HG03457 (cell line): ENCODE measurements around the gene LRIT2.
"Not testable (repeated sequence)": the region's sequence is repeated elsewhere in the genome, so short reads cannot be mapped to it uniquely, and the experiment has no call there.

ENCODE experiments used
- ATAC-seq: cut with Tn5 transposase; IDR thresholded peaks from one replicate; pipeline ENCODE4 v1.9.1; 2021; ENCODE audit warnings: moderate number of reproducible peaks; ENCODE audit not compliant: unreplicated experiment

LRIT2 gene

GRCh38 chr10:84185526-84186175 is 39.7 kb downstream of the LRIT2 start:
- ATAC-seq, result no peak

GRCh38 chr10:84184517-84184916 is 40.8 kb downstream of the LRIT2 start:
- no peak for ATAC-seq

- no peak for ATAC-seq
Measured at GRCh38 chr10:84181631-84182030, 43.7 kb downstream of the LRIT2 start.

- ATAC-seq, result not testable (repeated sequence)
Measured at GRCh38 chr10:84180386-84180785, 45.0 kb downstream of the LRIT2 start.

GRCh38 chr10:84179059-84179710 is 46.2 kb downstream of the LRIT2 start:
- peak; percentile 79 for ATAC-seq

GRCh38 chr10:84178160-84178609 is 47.2 kb downstream of the LRIT2 start:
- ATAC-seq, result no peak

GRCh38 chr10:84177541-84178141 is 47.7 kb downstream of the LRIT2 start:
- peak; percentile 37 for ATAC-seq

- no peak for ATAC-seq
Measured at GRCh38 chr10:84176836-84177474, 48.4 kb downstream of the LRIT2 start.

- ATAC-seq, result no peak
Measured at GRCh38 chr10:84176351-84176750, 49.0 kb downstream of the LRIT2 start.

- no peak for ATAC-seq
Measured at GRCh38 chr10:84175436-84175835, 49.9 kb downstream of the LRIT2 start.

GRCh38 chr10:84173501-84173929 is 51.8 kb downstream of the LRIT2 start, which contains the start of gene GPR15LG:
Gene GPR15LG, plus strand, starts transcription at chr10:84173801. Its CDS starts 51 bp downstream, at chr10:84173852.
- peak; percentile 36 for ATAC-seq

- ATAC-seq, result peak; percentile 38
Measured at GRCh38 chr10:84172467-84173356, 52.6 kb downstream of the LRIT2 start.

- peak; percentile 13 for ATAC-seq
Measured at GRCh38 chr10:84171700-84172466, 53.5 kb downstream of the LRIT2 start.

GRCh38 chr10:84171237-84171636 is 54.1 kb downstream of the LRIT2 start:
- ATAC-seq, result not testable (repeated sequence)
